CD4-positive, alpha-beta memory T cell (primary cell): Measurements from ENCODE around the gene DIP2B. TPM values are rescaled to one million over a fixed set of nuclear protein-coding genes. Genes with fewer than 3 reads are reported as not detected.
"Not testable (repeated sequence)": the region's sequence is repeated elsewhere in the genome, so short reads cannot be mapped to it uniquely, and the experiment has no call there.

Experiments used
- CTCF ChIA-PET: fragments of 350-600 bp; sonication (Branson Sonifier 250); formaldehyde crosslinking; loops from one replicate; lab custom pipeline; 2021; ENCODE audit warnings: inconsistent platforms; ENCODE audit not compliant: partially characterized antibody; lab: Charles Lee
- POLR2A ChIA-PET: fragments of 350-600 bp; sonication (Branson Sonifier 250); formaldehyde crosslinking; loops from one replicate; lab custom pipeline; 2021; ENCODE audit not compliant: partially characterized antibody; lab: Charles Lee
- DNase-seq, 5 donors: peaks; one replicate each; pipeline versions ENCODE4 v3.0.0 to v3.0.0-alpha.2; 2020 to 2022; ENCODE audit warnings: mixed read lengths in 1 of 5
- H3K27ac ChIP-seq: one replicate; pipeline ENCODE4 v1.7.0; 2013; ENCODE audit warnings: low read depth, low read length
- H3K27me3 ChIP-seq: 2 replicates; pipeline ENCODE4 v1.7.0; 2013; ENCODE audit warnings: mild to moderate bottlenecking, low read length, moderate library complexity; ENCODE audit not compliant: insufficient read depth
- H3K36me3 ChIP-seq: 2 replicates; pipeline ENCODE4 v1.7.0; 2013; ENCODE audit warnings: mild to moderate bottlenecking, low read length, moderate library complexity; ENCODE audit not compliant: insufficient read depth
- H3K4me1 ChIP-seq: 2 replicates; pipeline ENCODE4 v1.7.0; 2013; ENCODE audit warnings: mild to moderate bottlenecking, low read length, moderate library complexity; ENCODE audit not compliant: insufficient read depth
- H3K4me3 ChIP-seq, 2 donors: one replicate each; pipeline ENCODE4 v1.7.0; 2013; ENCODE audit warnings: low read length in 2 of 2, mild to moderate bottlenecking in 1 of 2
- H3K9me3 ChIP-seq, 2 donors: one replicate each; pipeline ENCODE4 v1.7.0; 2013; ENCODE audit warnings: low read length in 2 of 2, control low read depth in 1 of 2; ENCODE audit not compliant: control insufficient read depth in 1 of 2
- H3K27ac Mint-ChIP-seq, 7 donors: one replicate each; pipeline ENCODE4 v1.8.0; 2020 to 2021; ENCODE audit warnings: mixed read lengths in 7 of 7, mild to moderate bottlenecking in 6 of 7, inconsistent platforms in 3 of 7, moderate library complexity in 3 of 7
- H3K27me3 Mint-ChIP-seq, 2 donors: one replicate each; pipeline ENCODE4 v1.8.0; 2020 to 2021; ENCODE audit warnings: mixed read lengths in 2 of 2
- H3K36me3 Mint-ChIP-seq, 2 donors: one replicate each; pipeline ENCODE4 v1.8.0; 2020 to 2021; ENCODE audit warnings: mixed read lengths in 2 of 2, inconsistent platforms in 1 of 2, mild to moderate bottlenecking in 1 of 2
- H3K4me1 Mint-ChIP-seq, 4 donors: one replicate each; pipeline ENCODE4 v1.8.0; 2020 to 2021; ENCODE audit warnings: mixed read lengths in 4 of 4, mild to moderate bottlenecking in 1 of 4
- H3K4me3 Mint-ChIP-seq, 8 donors: one replicate each; pipeline ENCODE4 v1.8.0; 2020 to 2021; ENCODE audit warnings: mixed read lengths in 8 of 8, mild to moderate bottlenecking in 7 of 8, moderate library complexity in 6 of 8, inconsistent platforms in 3 of 8
- H3K9me3 Mint-ChIP-seq, 8 donors: one replicate each; pipeline ENCODE4 v1.8.0; 2020 to 2021; ENCODE audit warnings: mixed read lengths in 8 of 8, mild to moderate bottlenecking in 5 of 8, inconsistent platforms in 3 of 8, moderate library complexity in 1 of 8
- intact Hi-C: fragments of 100-400 bp; cut with micrococcal nuclease; formaldehyde crosslinking; loops from one replicate; pipeline ENCODE4 v1.15.1; 2023
- polyA plus RNA-seq, 2 donors: library from polyadenylated mRNA; unstranded; fragments of 300-500 nt; fragmentation: Illumina TruSeq; gene quantifications; one replicate each; pipeline ENCODE4 v1.2.3, GENCODE V29; 2021
- total RNA-seq, 2 experiments: library from RNA; stranded (reverse); gene quantifications; one replicate each; pipeline ENCODE4 v1.2.3, GENCODE V29; 2021

Gene DIP2B
- total and polyA plus RNA-seq, 4 experiments from 2014 or later = 3.8 to 29.1 (median 20.0) TPM

GRCh38 chr12:50538182-50538581, 33.4 kb downstream of the DIP2B start:
- peak overlapping the region in 1 of 8 donors; percentile 9 for H3K4me3 Mint-ChIP-seq
- intact Hi-C loops = no loop called here
- H3K36me3 Mint-ChIP-seq = peaks cover 6 to 13% of the 10 kb centered on the region in 2 donors
- DNase-seq = no peak
- H3K27me3 Mint-ChIP-seq = no peaks in the 10 kb centered on the region
- H3K4me1 Mint-ChIP-seq = peaks cover 22 to 24% (median 23%) of the 10 kb centered on the region in 4 donors
- no peaks in the 10 kb centered on the region for H3K36me3 ChIP-seq
- no peaks in the 10 kb centered on the region for H3K9me3 ChIP-seq
- peak overlapping the region in 3 of 7 donors; percentile 2 to 72 (median 18) for H3K27ac Mint-ChIP-seq
- H3K27me3 ChIP-seq = no peaks in the 10 kb centered on the region
- POLR2A ChIA-PET = interaction anchor here (1.2 kb wide), 1 partner anchor 15 kb away, joined by 4 read pairs; no protein-coding TSS in a partner anchor
- H3K27ac ChIP-seq = no peak overlapping the region
- no peak overlapping the region for H3K4me3 ChIP-seq
- H3K9me3 Mint-ChIP-seq = no peaks in the 10 kb centered on the region
- H3K4me1 ChIP-seq = peaks cover 24% of the 10 kb centered on the region
- CTCF ChIA-PET = interaction anchor here (0.9 to 1.8 kb wide), 4 partner anchors 11 to 34 kb away, joined by 3 to 15 read pairs (median 6); partner anchors contain the start of gene DIP2B

GRCh38 chr12:50541139-50541538, 36.4 kb downstream of the DIP2B start:
- Histone ChIP-seq H3K27me3 (no peaks in the 10 kb centered on the region), H3K4me1 (peaks cover 12% of the 10 kb centered on the region), H3K9me3 (no peaks in the 10 kb centered on the region), H3K4me3 (no peak overlapping the region), H3K27ac (no peak overlapping the region), H3K36me3 (no peaks in the 10 kb centered on the region)
- ChIA-PET POLR2A (interaction anchor here (0.7 kb wide), 1 partner anchor 21 kb away, joined by 3 read pairs; no protein-coding TSS in a partner anchor), CTCF (interaction anchor here (0.9 to 1.8 kb wide), 2 partner anchors 36 to 65 kb away, joined by 3 to 6 read pairs; partner anchors contain the start of gene DIP2B)
- Mint-ChIP-seq H3K4me1 (peaks cover 21 to 29% (median 26%) of the 10 kb centered on the region in 4 donors), H3K27me3 (no peaks in the 10 kb centered on the region), H3K27ac (no peak overlapping the region), H3K4me3 (no peak overlapping the region), H3K36me3 (peaks cover 6 to 19% of the 10 kb centered on the region in 2 donors), H3K9me3 (no peaks in the 10 kb centered on the region)
- intact Hi-C loops = no loop called here
- DNase-seq = no peak

GRCh38 chr12:50542448-50542847, 37.7 kb downstream of the DIP2B start:
- Histone ChIP-seq H3K4me1 (peaks cover 12% of the 10 kb centered on the region), H3K36me3 (no peaks in the 10 kb centered on the region), H3K27me3 (no peaks in the 10 kb centered on the region), H3K9me3 (no peaks in the 10 kb centered on the region), H3K27ac (no peak overlapping the region), H3K4me3 (no peak overlapping the region)
- H3K9me3 Mint-ChIP-seq = no peaks in the 10 kb centered on the region
- H3K36me3 Mint-ChIP-seq = peaks cover 6 to 16% of the 10 kb centered on the region in 2 donors
- no peak overlapping the region for H3K4me3 Mint-ChIP-seq
- peak overlapping the region in 6 of 7 donors; percentile 2 to 66 (median 56) for H3K27ac Mint-ChIP-seq
- ChIA-PET POLR2A (no interaction called here), CTCF (no interaction called here)
- intact Hi-C loops = no loop called here
- peaks cover 21 to 35% (median 28%) of the 10 kb centered on the region in 4 donors for H3K4me1 Mint-ChIP-seq
- no peaks in the 10 kb centered on the region for H3K27me3 Mint-ChIP-seq
- peak in 3 of 5 donors; percentile 14 to 33 (median 21) for DNase-seq

- peak overlapping the region in 4 of 7 donors; percentile 6 to 66 (median 33) for H3K27ac Mint-ChIP-seq
- not testable (repeated sequence) for H3K4me3 Mint-ChIP-seq
Measured at GRCh38 chr12:50543188-50543587, 38.4 kb downstream of the DIP2B start.

GRCh38 chr12:50545213-50545612, 40.4 kb downstream of the DIP2B start:
- Histone ChIP-seq H3K27me3 (no peaks in the 10 kb centered on the region), H3K4me1 (peaks cover 12% of the 10 kb centered on the region), H3K36me3 (no peaks in the 10 kb centered on the region), H3K9me3 (no peaks in the 10 kb centered on the region), H3K4me3 (no peak overlapping the region), H3K27ac (no peak overlapping the region)
- H3K4me1 Mint-ChIP-seq = peaks cover 11 to 30% (median 21%) of the 10 kb centered on the region in 4 donors
- H3K9me3 Mint-ChIP-seq = no peaks in the 10 kb centered on the region
- ChIA-PET POLR2A (interaction anchor here (0.6 to 1.4 kb wide), 3 partner anchors 13 to 35 kb away, joined by 3 read pairs; no protein-coding TSS in a partner anchor), CTCF (no interaction called here)
- intact Hi-C loops = no loop called here
- H3K4me3 Mint-ChIP-seq = no peak overlapping the region
- no peaks in the 10 kb centered on the region for H3K27me3 Mint-ChIP-seq
- no peak for DNase-seq
- H3K27ac Mint-ChIP-seq = no peak overlapping the region
- peaks cover 5 to 7% of the 10 kb centered on the region in 2 donors for H3K36me3 Mint-ChIP-seq

More at GRCh38 chr12:50543188-50543587, 38.4 kb downstream of the DIP2B start:
- CTCF ChIA-PET, POLR2A ChIA-PET, H3K9me3 ChIP-seq, H3K27ac ChIP-seq, intact Hi-C loops, H3K9me3 Mint-ChIP-seq, H3K4me3 ChIP-seq, DNase-seq, H3K36me3 ChIP-seq, H3K27me3 ChIP-seq, H3K27me3 Mint-ChIP-seq: not testable (repeated sequence)
- peaks cover 12% of the 10 kb centered on the region for H3K4me1 ChIP-seq
- Mint-ChIP-seq H3K36me3 (peaks cover 5 to 10% of the 10 kb centered on the region in 2 donors), H3K4me1 (peaks cover 13 to 28% (median 21%) of the 10 kb centered on the region in 4 donors)

GRCh38 chr12:50545786-50546185, 41.0 kb downstream of the DIP2B start:
- CTCF ChIA-PET = no interaction called here

GRCh38 chr12:50546441-50547318, 41.9 kb downstream of the DIP2B start:
- Histone ChIP-seq H3K9me3 (no peaks in the 10 kb centered on the region), H3K27me3 (no peaks in the 10 kb centered on the region), H3K4me3 (no peak overlapping the region), H3K36me3 (no peaks in the 10 kb centered on the region), H3K4me1 (peaks cover 9% of the 10 kb centered on the region), H3K27ac (no peak overlapping the region)
- ChIA-PET POLR2A (no interaction called here), CTCF (no interaction called here)
- Mint-ChIP-seq H3K27me3 (no peaks in the 10 kb centered on the region), H3K4me3 (no peak overlapping the region), H3K9me3 (no peaks in the 10 kb centered on the region), H3K4me1 (peaks cover 17 to 36% (median 22%) of the 10 kb centered on the region in 4 donors), H3K36me3 (peaks cover 5 to 10% of the 10 kb centered on the region in 2 donors), H3K27ac (peak overlapping the region in 2 of 7 donors; percentile 22 to 28)
- no peak for DNase-seq
- intact Hi-C loops = no loop called here

More at GRCh38 chr12:50545786-50546185, 41.0 kb downstream of the DIP2B start:
- Histone ChIP-seq H3K4me3 (no peak overlapping the region), H3K36me3 (no peaks in the 10 kb centered on the region), H3K9me3 (no peaks in the 10 kb centered on the region), H3K27ac (no peak overlapping the region), H3K27me3 (no peaks in the 10 kb centered on the region), H3K4me1 (peaks cover 12% of the 10 kb centered on the region)
- Mint-ChIP-seq H3K9me3 (no peaks in the 10 kb centered on the region), H3K27ac (peak overlapping the region in 1 of 7 donors; percentile 28), H3K4me3 (no peak overlapping the region), H3K27me3 (no peaks in the 10 kb centered on the region), H3K36me3 (peaks cover 5 to 7% of the 10 kb centered on the region in 2 donors), H3K4me1 (peaks cover 11 to 33% (median 21%) of the 10 kb centered on the region in 4 donors)
- intact Hi-C loops = no loop called here
- DNase-seq = no peak
- POLR2A ChIA-PET = interaction anchor here (0.9 to 1.4 kb wide), 2 partner anchors 13 to 28 kb away, joined by 3 read pairs; no protein-coding TSS in a partner anchor
